HG02870 (cell line): ENCODE results near the gene SMOC2.

Experiments used
- ATAC-seq: cut with Tn5 transposase; IDR thresholded peaks from one replicate; pipeline ENCODE4 v1.9.1; 2021; ENCODE audit warnings: mild to moderate bottlenecking, moderate library complexity; ENCODE audit not compliant: unreplicated experiment

The SMOC2 gene

DNA sequence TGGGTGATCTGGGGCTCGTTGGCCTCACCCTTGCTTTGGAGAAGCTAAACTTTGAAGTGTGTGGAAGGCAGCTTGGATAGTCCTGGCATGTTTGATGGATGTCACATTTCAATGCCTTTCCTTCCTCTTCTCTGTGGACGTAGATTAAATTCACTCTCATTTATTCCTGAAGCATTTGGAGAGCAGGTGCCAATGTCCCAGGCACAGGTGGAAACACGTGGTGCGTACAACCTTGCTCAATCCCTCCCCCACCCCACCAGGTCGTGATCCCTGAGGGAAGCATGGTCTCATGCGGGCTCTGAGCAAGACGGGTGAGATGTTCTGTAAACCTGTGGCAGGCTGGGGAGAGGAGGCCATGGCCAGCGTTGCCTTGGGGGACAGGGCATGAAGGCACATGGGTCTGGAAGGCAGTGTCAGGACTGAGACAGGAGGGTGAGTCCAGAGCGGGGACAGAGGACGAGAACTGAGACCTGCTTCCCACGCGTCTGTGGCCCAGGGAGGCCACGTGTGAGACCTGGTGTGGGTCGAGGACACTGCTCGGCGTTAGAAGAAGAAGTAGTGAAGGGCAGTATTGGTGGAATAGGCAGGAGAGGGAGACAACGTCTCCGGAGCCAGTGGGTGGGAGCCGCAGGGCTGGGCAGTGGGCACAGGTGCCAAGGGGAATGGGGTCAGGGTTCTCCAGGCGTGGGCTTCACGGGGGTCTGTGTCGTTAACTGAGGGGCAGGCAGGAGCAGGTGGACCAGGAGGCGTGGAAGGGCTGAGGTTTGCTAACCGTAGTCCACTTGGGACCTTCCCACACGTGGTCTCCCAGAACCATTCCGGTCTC lies 34.4 kb downstream of the SMOC2 start:
- ATAC-seq = no peak

DNA sequence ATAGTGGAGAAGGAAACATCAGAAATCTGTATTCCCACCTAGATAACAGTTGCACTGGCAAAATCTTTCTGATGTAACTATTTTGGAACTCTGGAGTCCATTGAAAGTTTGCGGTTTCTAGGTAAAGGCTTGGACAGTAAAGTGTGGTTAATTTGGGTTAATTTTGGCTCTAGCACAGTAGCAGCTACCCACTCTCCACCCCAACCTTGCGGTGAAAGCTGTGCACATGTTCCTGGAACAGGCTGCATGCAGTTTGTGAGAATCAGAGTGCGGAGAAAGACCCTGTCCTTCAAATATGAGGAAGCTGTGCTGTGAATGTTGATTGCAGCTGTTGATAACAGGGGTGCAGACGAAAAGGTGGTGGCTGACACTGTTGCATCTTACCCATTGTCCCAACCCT lies 38.4 kb downstream of the SMOC2 start:
- ATAC-seq = no peak

- ATAC-seq = no peak
Measured at GRCh38 chr6:168480481-168480880, 39.5 kb downstream of the SMOC2 start.

GRCh38 chr6:168485818-168486217 lies 44.8 kb downstream of the SMOC2 start:
- no peak for ATAC-seq

GRCh38 chr6:168490757-168491156 lies 49.8 kb downstream of the SMOC2 start:
- ATAC-seq = no peak

DNA sequence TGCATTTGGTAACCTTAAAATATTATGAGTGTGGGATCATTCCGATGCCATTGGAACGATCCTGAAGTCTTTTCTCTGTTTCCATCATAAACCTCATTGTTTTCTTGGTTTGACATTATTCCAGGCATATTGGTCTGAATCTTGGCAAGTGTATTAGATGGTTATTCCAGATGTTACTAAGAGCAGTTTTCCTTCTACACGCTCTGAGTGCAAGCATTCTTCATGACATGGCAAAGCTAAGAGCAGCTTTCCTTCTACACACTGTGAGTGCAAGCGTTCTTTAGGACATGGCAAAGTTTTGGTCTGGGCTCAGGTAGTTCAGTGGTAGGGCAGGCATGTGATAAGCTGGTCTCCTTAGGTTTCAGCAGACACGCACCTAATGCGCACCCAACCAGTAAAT lies 53.0 kb downstream of the SMOC2 start:
- no peak for ATAC-seq

- ATAC-seq = no peak
Measured at GRCh38 chr6:168494726-168495125, 53.7 kb downstream of the SMOC2 start.

- ATAC-seq = no peak
Measured at GRCh38 chr6:168495133-168495532, 54.1 kb downstream of the SMOC2 start.

- ATAC-seq = no peak
Measured at GRCh38 chr6:168495636-168496035, 54.7 kb downstream of the SMOC2 start.

- ATAC-seq = no peak
Measured at GRCh38 chr6:168496139-168496996, 55.4 kb downstream of the SMOC2 start.

DNA sequence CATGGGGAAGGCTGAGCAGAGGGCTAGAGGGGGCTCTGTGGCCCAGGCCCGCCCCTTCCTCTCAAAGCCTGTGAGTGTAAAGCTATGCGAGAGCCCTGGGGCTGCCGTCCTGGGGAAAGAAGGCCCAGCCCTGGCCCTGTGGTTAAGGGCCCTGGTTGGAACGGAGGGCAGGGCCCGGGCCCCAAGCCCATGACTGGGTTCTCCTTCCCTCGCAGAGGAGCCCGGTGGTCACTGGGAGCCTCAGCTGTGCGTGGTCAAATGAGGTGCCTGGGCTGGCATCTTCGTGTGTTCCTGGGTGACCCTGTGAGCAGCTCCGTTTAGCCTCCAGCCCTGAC lies 56.0 kb downstream of the SMOC2 start:
- ATAC-seq = no peak

DNA sequence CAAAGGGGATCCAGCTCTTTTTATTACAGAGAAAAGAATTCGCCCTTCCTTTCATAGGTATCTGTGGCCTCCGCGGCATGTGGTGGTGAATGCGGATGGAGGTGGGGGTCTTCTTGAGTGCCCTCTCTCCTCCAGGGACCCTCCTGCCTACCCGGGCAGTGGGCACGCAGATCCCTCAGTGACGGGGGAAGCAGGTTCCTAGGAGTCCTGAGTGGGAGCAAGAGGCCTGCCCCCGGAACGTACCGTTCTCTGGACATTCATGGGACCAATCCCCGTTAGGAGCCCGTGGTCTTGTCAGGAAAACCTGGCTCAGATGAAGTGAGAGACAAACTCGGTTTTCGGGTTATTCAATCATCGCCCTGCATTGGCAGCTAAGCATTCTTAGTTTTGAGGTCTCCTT lies 56.4 kb downstream of the SMOC2 start:
- ATAC-seq = no peak

DNA sequence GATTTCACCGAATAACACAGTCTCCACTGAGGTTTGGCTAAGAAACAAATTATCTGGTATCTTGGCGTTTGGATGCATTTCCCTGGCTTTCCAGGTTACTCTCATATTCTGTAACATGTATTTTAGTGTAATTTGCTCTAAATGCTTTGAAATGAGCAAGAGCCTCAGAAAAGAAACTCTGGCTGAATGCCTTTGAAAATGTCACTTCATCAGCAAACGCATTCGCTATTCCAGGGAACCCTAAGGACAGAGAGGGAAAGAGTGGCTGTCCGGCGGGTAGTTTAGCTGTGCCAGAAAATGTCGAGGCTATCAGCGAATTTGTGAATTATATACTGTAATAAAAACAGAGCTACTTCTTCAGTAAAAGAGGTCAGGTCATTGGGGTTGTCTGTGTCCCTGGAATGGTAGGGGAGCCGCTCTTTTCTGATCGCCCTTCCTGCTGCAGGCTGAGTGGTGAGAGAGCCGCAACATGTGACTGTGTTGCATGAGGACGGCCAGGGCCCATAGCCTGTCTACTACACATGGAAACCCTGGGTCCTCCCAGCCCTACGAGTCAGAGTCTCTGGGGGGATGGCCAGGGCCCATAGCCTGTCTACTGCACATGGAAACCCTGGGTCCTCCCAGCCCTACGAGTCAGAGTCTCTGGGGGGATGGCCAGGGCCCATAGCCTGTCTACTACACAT lies 57.3 kb downstream of the SMOC2 start:
- ATAC-seq = no peak

DNA sequence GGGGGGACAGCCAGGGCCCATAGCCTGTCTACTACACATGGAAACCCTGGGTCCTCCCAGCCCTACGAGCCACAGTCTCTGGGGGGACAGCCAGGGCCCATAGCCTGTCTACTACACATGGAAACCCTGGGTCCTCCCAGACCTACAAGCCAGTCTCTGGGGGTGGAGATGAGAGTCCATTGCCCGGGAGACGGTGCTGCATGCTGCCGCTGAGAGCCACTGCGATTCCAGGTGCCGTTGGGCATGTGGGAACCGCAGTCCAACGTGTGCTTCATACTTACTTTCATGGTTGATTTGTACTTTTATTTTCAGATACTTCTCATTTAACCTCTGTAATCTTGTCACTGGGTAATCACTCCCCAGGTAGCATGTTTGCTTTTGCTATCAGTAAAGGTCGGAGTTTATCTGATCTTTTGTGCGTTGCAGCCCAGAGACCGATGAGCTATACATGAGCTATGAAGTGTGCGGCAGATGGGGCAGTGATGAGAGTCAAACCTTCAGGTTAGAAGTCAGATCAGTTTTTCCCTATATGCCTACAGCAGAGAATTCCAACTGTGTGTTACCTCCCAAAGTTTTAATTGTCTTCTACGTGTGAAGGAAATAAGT lies 58.2 kb downstream of the SMOC2 start:
- ATAC-seq = no peak

DNA sequence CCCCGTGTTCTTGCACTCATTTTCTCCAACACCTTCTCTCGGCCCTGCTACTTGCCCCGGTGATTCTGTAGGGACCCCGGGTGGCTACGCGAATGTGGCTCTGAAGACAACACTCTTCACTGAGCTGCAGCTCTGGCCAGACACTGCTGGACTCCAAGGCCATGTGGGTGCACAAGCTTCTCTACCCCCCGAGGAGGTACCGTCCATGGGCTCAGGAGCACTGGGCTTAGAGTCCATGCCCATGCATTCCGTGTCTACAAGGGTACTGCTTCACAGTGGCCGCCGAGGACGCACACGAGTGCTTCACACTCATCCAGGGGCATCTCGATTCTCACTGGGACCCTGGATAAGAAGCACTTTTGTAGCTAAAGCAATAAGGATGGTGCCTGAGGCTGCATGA lies 59.5 kb downstream of the SMOC2 start:
- no peak for ATAC-seq

GRCh38 chr6:168501561-168501960 lies 60.6 kb downstream of the SMOC2 start:
- ATAC-seq = no peak

- ATAC-seq = no peak
Measured at GRCh38 chr6:168504366-168504765, 63.4 kb downstream of the SMOC2 start.

- ATAC-seq = no peak
Measured at GRCh38 chr6:168506460-168506859, 65.5 kb downstream of the SMOC2 start.

- no peak for ATAC-seq
Measured at GRCh38 chr6:168507297-168507696, 66.3 kb downstream of the SMOC2 start.

DNA sequence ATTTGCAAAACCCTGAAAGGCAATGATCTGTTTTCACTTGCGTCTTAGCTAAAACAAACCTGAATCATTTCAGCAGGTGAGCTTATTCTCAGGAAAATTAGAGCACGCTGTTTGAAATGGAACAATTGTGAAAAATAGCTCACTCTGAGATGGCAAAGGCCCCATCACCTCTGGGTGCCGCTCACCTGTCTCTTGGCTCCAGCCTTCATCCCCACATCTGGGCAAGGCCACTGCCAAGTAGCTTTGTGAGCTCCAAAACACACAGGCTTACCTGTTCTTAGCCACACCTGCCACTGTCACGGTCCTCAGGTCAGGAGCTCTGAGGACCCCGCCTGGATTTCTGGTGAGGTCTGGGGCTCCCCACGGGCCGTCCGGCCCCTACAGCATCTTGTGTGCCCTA lies 66.7 kb downstream of the SMOC2 start:
- no peak for ATAC-seq

- no peak for ATAC-seq
Measured at GRCh38 chr6:168508903-168509302, 67.9 kb downstream of the SMOC2 start.
